GM12878 (cell line): ENCODE data around the gene ABCA4.

Source experiments
- GABPA ChIP-seq: IDR thresholded peaks from 2 replicates; pipeline ENCODE4 v1.6.1; 2014; ENCODE audit warnings: antibody characterized with exemption, low read depth, mild to moderate bottlenecking, inconsistent platforms
- RUNX3 ChIP-seq: IDR thresholded peaks from 2 replicates; pipeline ENCODE4 v1.6.1; 2012; ENCODE audit warnings: low read length, inconsistent platforms
- TF ChIP-seq, protein P1 (sequence below), 3 experiments: IDR thresholded peaks in 2 of 3; conservative IDR thresholded peaks in 1 of 3; 2 replicates each; pipeline ENCODE4 v1.5.1; 2011; ENCODE audit warnings: low read depth in 3 of 3, low read length in 3 of 3, mild to moderate bottlenecking in 3 of 3, control low read depth in 2 of 3, moderate library complexity in 2 of 3, inconsistent platforms in 1 of 3, mixed read lengths in 1 of 3; ENCODE audit not compliant: control insufficient read depth in 2 of 3, insufficient read depth in 1 of 3; ENCODE audit errors: extremely low read depth in 1 of 3

- TF ChIP-seq RUNX3 = no peak
- TF ChIP-seq GABPA = no peak
- TF ChIP-seq, protein P1, sequence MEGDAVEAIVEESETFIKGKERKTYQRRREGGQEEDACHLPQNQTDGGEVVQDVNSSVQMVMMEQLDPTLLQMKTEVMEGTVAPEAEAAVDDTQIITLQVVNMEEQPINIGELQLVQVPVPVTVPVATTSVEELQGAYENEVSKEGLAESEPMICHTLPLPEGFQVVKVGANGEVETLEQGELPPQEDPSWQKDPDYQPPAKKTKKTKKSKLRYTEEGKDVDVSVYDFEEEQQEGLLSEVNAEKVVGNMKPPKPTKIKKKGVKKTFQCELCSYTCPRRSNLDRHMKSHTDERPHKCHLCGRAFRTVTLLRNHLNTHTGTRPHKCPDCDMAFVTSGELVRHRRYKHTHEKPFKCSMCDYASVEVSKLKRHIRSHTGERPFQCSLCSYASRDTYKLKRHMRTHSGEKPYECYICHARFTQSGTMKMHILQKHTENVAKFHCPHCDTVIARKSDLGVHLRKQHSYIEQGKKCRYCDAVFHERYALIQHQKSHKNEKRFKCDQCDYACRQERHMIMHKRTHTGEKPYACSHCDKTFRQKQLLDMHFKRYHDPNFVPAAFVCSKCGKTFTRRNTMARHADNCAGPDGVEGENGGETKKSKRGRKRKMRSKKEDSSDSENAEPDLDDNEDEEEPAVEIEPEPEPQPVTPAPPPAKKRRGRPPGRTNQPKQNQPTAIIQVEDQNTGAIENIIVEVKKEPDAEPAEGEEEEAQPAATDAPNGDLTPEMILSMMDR (IDR thresholded peaks at IDR 0.05 in 2 of 3, conservative IDR thresholded peaks at IDR 0.05 in 1 of 3; ENCODE audit: control insufficient read depth in 2 of 3, extremely low read depth in 1 of 3, insufficient read depth in 1 of 3, low read depth in 3 of 3, low read length in 3 of 3) = no peak
Observed at GRCh38 chr1:93991271-93991670, 129.7 kb downstream of the ABCA4 start.
